ENCODE results near the gene FAM50A. TPM values are rescaled to one million over a fixed set of nuclear protein-coding genes. Genes with fewer than 3 reads are reported as not detected.

Gene FAM50A
- polyA plus RNA-seq, 1 donor from 2014 or later = 68.3 TPM

GRCh38 chrX:154464806-154465365 lies 20.9 kb downstream of the FAM50A start:
- H3K9me3 ChIP-seq (ENCODE audit: low read length) = no peaks in the 10 kb centered on the region
- no peak for TF ChIP-seq RAD21 (conservative IDR thresholded peaks at IDR 0.05)
- no peak for TF ChIP-seq MXI1 (conservative IDR thresholded peaks at IDR 0.05; ENCODE audit: poor library complexity, severe bottlenecking)
- TF ChIP-seq SMC3 (conservative IDR thresholded peaks at IDR 0.05; ENCODE audit: poor library complexity) = no peak
- no peak for TF ChIP-seq POLR2AphosphoS5 (IDR thresholded peaks at IDR 0.05)
- TF ChIP-seq, protein P1, sequence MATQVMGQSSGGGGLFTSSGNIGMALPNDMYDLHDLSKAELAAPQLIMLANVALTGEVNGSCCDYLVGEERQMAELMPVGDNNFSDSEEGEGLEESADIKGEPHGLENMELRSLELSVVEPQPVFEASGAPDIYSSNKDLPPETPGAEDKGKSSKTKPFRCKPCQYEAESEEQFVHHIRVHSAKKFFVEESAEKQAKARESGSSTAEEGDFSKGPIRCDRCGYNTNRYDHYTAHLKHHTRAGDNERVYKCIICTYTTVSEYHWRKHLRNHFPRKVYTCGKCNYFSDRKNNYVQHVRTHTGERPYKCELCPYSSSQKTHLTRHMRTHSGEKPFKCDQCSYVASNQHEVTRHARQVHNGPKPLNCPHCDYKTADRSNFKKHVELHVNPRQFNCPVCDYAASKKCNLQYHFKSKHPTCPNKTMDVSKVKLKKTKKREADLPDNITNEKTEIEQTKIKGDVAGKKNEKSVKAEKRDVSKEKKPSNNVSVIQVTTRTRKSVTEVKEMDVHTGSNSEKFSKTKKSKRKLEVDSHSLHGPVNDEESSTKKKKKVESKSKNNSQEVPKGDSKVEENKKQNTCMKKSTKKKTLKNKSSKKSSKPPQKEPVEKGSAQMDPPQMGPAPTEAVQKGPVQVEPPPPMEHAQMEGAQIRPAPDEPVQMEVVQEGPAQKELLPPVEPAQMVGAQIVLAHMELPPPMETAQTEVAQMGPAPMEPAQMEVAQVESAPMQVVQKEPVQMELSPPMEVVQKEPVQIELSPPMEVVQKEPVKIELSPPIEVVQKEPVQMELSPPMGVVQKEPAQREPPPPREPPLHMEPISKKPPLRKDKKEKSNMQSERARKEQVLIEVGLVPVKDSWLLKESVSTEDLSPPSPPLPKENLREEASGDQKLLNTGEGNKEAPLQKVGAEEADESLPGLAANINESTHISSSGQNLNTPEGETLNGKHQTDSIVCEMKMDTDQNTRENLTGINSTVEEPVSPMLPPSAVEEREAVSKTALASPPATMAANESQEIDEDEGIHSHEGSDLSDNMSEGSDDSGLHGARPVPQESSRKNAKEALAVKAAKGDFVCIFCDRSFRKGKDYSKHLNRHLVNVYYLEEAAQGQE (IDR thresholded peaks at IDR 0.05; ENCODE audit: borderline replicate concordance) = no peak
- no peak for TF ChIP-seq EZH2 (IDR thresholded peaks at IDR 0.05; ENCODE audit: borderline replicate concordance, insufficient read depth, low read length, poor library complexity, severe bottlenecking)
- TF ChIP-seq EP300 (conservative IDR thresholded peaks at IDR 0.05; ENCODE audit: poor library complexity, severe bottlenecking) = no peak
- no peak for TF ChIP-seq TAF1 (IDR thresholded peaks at IDR 0.05; ENCODE audit: low read depth)
- TF ChIP-seq, protein P2, sequence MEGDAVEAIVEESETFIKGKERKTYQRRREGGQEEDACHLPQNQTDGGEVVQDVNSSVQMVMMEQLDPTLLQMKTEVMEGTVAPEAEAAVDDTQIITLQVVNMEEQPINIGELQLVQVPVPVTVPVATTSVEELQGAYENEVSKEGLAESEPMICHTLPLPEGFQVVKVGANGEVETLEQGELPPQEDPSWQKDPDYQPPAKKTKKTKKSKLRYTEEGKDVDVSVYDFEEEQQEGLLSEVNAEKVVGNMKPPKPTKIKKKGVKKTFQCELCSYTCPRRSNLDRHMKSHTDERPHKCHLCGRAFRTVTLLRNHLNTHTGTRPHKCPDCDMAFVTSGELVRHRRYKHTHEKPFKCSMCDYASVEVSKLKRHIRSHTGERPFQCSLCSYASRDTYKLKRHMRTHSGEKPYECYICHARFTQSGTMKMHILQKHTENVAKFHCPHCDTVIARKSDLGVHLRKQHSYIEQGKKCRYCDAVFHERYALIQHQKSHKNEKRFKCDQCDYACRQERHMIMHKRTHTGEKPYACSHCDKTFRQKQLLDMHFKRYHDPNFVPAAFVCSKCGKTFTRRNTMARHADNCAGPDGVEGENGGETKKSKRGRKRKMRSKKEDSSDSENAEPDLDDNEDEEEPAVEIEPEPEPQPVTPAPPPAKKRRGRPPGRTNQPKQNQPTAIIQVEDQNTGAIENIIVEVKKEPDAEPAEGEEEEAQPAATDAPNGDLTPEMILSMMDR (IDR thresholded peaks at IDR 0.05; ENCODE audit: poor library complexity, severe bottlenecking) = no peak
- no peak overlapping the region for H2AFZ ChIP-seq (ENCODE audit: low read depth, low read length)

GRCh38 chrX:154465601-154466000 lies 21.7 kb downstream of the FAM50A start:
- Histone ChIP-seq H3K4me2 (ENCODE audit: low read length) (no peak overlapping the region), H3K79me2 (replicated peaks; ENCODE audit: insufficient read depth, low read length) (peaks cover 3% of the 10 kb centered on the region), H4K20me1 (ENCODE audit: insufficient read depth) (no peaks in the 10 kb centered on the region), H3K9ac (ENCODE audit: low read length) (no peak overlapping the region), H3K4me3 (ENCODE audit: low read length) (no peak overlapping the region), H3K27me3 (ENCODE audit: insufficient read depth, low read depth, low read length) (no peaks in the 10 kb centered on the region), H3F3A (ENCODE audit: insufficient read depth, low read length, poor library complexity, severe bottlenecking) (no peaks in the 10 kb centered on the region), H3K9me2 (ENCODE audit: insufficient read depth, low read length) (no peaks in the 10 kb centered on the region), H3K9me3 (ENCODE audit: low read length) (no peaks in the 10 kb centered on the region), H3K27ac (ENCODE audit: low read length) (no peak overlapping the region), H3K36me3 (ENCODE audit: insufficient read depth, low read length) (no peaks in the 10 kb centered on the region), H2AFZ (ENCODE audit: low read depth, low read length) (no peak overlapping the region)
- TF ChIP-seq EZH2 (IDR thresholded peaks at IDR 0.05; ENCODE audit: borderline replicate concordance, insufficient read depth, low read length, poor library complexity, severe bottlenecking) = no peak
- no peak for TF ChIP-seq MXI1 (conservative IDR thresholded peaks at IDR 0.05; ENCODE audit: poor library complexity, severe bottlenecking)
- TF ChIP-seq EP300 (conservative IDR thresholded peaks at IDR 0.05; ENCODE audit: poor library complexity, severe bottlenecking) = no peak
- no peak for TF ChIP-seq TAF1 (IDR thresholded peaks at IDR 0.05; ENCODE audit: low read depth)
- TF ChIP-seq, protein P2 (IDR thresholded peaks at IDR 0.05; ENCODE audit: poor library complexity, severe bottlenecking) = no peak
- TF ChIP-seq POLR2AphosphoS5 (IDR thresholded peaks at IDR 0.05) = no peak
- TF ChIP-seq RAD21 (conservative IDR thresholded peaks at IDR 0.05) = no peak
- TF ChIP-seq SMC3 (conservative IDR thresholded peaks at IDR 0.05; ENCODE audit: poor library complexity) = no peak
- TF ChIP-seq, protein P1 (IDR thresholded peaks at IDR 0.05; ENCODE audit: borderline replicate concordance) = no peak

More at GRCh38 chrX:154464806-154465365, 20.9 kb downstream of the FAM50A start:
- H3K27me3 ChIP-seq (ENCODE audit: insufficient read depth, low read depth, low read length) = no peaks in the 10 kb centered on the region
- H3K36me3 ChIP-seq (ENCODE audit: insufficient read depth, low read length) = no peaks in the 10 kb centered on the region
- no peak overlapping the region for H3K9ac ChIP-seq (ENCODE audit: low read length)
- H4K20me1 ChIP-seq (ENCODE audit: insufficient read depth) = no peaks in the 10 kb centered on the region
- no peak overlapping the region for H3K27ac ChIP-seq (ENCODE audit: low read length)
- peaks cover 5% of the 10 kb centered on the region for H3K79me2 ChIP-seq (replicated peaks; ENCODE audit: insufficient read depth, low read length)
- no peak overlapping the region for H3K4me3 ChIP-seq (ENCODE audit: low read length)
- no peaks in the 10 kb centered on the region for H3F3A ChIP-seq (ENCODE audit: insufficient read depth, low read length, poor library complexity, severe bottlenecking)
- no peak overlapping the region for H3K4me2 ChIP-seq (ENCODE audit: low read length)
- no peaks in the 10 kb centered on the region for H3K9me2 ChIP-seq (ENCODE audit: insufficient read depth, low read length)
